Activated CD4-positive, CD25-positive, alpha-beta regulatory T cell treated with anti-CD3 and anti-CD28 coated beads, Interleukin-2, amount 50 U/mL, for 72 hours (primary cell): ENCODE results near the gene SPECC1.
"Not testable (repeated sequence)": the region's sequence is repeated elsewhere in the genome, so short reads cannot be mapped to it uniquely, and the experiment has no call there.

Experiments used
- DNase-seq: peaks from one replicate; pipeline ENCODE4 v3.0.0; 2021

The SPECC1 gene

DNA sequence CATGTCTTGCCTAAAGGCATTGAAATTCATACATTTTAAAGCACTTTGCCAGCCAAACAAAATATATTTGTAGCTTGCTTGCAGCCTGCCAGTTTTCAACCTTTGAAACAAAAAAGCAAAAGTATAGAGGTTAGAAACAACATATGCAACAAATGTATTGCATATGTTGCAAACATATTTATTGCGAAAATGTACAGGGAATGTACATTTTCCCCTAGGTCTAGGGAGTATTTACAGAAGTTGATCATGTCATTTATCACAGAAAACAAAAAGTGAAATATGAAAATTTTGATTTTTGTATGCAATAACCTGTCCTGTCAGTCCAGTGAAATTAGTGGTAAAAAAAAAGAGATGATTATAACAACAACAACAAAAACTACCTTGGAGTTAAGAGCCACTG is 171.5 kb downstream of the SPECC1 start:
- no peak for DNase-seq

DNA sequence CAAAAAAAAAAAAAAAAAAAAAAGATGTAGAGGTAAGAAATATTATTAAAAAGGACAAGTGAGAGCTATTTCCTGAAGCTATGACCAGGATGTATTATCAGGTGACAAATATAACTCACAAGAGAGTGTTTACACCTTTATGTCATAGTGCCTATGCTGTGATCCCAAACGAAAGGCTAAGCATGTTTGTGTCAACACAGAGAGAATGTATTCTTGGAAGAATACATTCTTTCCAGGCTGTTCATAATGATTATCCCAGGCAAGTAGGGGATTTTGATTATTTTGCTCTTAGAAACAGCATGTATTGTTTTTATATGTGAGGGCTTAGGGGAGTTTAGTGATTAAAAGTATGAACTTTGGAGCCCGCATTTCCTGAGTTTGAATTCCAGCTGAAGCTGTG is 175.0 kb downstream of the SPECC1 start:
- no peak for DNase-seq

DNA sequence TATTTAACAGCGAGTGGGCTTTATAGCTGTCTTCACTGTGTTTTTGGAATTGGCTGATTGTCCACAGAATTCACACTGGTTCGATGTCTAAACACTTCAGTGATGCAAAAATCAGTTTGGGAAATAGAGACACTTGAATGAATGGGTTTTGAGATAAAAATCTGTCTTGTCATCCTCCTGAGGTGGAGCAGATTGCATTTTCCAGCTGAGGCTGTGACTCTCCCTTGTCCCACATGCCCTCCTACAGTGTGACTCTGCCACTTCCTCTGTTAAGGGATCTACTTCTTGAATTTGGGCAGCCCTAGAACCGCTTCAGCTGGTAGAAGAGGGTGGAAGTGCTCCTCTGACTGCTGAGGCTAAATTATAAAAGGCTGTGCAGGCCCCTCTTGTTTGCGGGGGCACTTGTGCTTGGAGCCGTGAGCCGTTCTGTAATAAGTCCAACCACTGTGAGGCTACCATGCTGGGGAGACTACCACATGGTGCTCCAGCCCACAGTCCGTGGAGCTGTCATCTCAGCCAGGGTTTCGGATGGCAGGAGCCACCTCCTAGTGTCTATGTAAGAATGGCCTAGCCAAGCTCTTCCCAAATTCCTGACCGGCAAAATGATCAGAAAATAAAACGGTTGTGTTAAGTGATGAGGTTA is 175.9 kb downstream of the SPECC1 start:
- DNase-seq, result no peak

DNA sequence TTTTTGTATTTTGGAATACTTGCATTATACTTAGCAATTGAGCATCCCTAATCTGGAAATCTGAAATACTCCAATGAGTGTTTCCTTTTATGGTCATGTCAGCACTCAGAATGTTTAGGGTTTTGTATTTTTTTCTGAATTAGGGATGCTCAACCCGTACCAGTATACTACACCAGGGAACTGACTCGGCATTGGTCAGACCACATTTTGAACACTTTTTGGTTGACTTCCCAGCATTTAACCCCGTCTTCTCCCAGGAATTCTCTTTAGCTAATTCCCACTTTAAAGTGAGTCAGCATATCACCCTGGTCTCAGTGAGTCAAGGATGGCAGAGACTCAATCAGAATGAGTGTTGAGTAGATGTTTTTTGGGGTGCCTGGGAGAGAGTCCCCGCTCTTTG is 177.9 kb downstream of the SPECC1 start:
- DNase-seq, result no peak

DNA sequence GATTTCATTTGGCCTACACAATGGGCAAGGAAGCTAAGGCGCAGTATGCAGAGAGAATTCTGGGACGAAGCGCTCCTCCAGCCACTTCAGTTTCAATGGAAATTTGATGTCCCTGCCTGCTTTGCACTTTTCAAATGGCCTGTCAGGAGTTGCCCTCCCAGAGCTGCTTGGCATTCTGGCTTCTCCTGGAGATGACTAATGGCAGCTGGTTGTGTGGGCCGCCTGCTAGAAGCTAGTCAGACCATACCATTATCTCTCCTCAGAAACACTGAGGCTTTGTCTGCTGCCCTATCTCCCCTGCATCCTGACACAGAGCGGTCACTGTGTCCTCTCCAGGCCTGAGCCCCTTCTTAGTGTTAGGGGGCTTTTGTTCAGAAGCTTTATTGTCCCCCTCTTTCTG is 180.1 kb downstream of the SPECC1 start:
- DNase-seq, result no peak

DNA sequence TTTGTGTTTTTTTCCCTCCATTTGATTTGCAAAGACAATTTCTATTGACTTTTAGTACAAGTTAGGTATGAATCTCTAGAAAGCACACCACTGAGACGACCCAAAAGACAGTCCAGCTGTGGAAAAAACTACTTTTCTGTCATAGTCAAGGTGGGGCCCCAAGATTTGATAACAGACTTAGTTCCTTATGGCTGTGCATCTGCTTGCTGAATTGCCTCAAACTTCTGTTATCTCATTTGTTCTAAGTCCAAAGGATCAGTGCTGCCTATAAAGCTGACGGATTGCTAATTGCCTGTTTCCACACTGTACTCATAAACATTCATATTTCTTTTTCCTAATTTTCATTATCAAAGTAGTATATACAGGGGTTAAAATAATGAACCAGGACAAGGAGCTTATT is 180.8 kb downstream of the SPECC1 start:
- DNase-seq, result no peak

DNA sequence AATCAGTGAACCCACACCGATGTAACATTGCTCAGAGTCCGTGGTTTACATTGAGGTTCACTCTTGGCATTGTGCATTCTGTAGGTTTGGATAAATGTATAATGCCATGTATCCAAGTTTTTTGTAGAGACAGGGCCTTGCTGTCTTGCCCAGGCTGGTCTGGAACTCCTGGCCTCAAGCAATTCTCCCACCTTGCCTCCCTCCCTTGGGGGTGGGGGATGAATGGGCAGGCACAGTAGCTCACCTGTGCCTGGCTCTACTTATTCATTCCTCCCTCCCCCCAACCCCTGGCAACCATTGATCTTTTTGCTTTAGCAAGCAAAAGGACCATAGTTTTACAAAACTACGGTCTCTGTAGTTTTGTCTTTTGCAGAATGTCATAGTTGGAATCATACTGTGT is 181.4 kb downstream of the SPECC1 start:
- no peak for DNase-seq

DNA sequence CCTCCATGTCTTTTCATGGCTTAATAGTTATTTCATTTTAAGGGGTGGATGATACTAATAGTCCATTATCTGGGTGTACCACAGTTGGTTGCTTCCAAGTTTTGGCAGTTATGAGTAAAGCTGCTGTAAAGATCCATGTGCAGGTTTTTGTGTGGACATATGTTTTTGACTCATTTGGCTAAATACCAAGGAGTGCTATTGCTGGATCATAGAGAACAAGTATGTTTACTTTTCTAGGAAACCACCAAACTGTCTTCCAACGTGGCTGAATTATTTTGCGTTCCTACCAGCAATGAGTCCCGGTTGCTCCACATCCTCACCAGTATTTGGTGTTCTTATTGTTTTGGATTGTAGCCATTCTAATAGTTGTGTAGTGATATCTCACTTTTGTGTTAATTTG is 181.9 kb downstream of the SPECC1 start:
- no peak for DNase-seq

DNA sequence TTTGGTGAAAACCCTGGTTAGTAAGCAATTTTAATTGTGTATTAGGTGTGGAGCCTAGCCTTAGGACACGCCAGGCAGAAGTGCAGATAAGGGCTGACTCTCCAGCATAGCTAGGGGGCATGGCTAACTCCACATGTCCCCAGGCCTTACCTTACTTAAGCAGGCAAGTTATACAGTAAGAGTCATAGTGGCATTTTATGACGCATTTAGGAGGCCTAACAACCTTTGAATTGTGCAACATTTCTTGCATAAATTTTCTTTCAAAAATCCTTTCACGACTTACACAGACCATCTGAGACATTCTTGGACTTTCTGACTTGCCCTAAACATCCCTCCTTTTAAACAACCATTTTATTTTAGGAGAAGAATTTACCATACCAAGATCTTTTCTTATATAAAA is 187.1 kb downstream of the SPECC1 start:
- DNase-seq, result not testable (repeated sequence)

DNA sequence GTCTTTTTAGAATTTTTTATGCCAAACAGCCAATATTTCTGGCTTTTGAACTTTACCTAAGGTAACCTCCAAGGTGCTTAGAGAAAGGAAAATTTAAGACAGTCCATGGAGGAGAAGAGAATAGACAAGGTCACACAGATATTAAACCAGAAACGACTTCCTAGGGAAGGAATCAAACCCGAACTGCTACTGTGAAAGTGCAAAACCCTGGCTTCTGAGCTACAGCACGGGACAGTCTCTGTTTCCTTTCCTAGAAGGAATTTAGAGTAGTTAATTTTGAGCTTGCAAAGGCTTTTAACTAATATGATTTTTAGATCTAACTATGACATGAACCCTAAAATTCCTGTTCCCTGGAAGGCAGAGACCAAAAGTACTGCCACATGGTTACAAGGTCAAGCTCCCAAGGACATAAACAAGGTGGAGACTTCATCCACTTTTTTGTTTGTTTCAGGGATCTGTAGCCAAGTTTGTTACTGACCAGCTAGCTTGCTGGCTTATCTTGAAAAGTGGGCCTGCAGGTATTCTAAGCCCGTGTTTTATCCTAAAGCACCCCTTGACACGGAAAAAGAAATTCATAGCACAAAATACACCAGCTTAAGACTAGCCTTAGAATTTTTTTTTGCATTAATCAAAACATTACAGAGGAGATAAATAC is 188.2 kb downstream of the SPECC1 start:
- DNase-seq, result no peak

DNA sequence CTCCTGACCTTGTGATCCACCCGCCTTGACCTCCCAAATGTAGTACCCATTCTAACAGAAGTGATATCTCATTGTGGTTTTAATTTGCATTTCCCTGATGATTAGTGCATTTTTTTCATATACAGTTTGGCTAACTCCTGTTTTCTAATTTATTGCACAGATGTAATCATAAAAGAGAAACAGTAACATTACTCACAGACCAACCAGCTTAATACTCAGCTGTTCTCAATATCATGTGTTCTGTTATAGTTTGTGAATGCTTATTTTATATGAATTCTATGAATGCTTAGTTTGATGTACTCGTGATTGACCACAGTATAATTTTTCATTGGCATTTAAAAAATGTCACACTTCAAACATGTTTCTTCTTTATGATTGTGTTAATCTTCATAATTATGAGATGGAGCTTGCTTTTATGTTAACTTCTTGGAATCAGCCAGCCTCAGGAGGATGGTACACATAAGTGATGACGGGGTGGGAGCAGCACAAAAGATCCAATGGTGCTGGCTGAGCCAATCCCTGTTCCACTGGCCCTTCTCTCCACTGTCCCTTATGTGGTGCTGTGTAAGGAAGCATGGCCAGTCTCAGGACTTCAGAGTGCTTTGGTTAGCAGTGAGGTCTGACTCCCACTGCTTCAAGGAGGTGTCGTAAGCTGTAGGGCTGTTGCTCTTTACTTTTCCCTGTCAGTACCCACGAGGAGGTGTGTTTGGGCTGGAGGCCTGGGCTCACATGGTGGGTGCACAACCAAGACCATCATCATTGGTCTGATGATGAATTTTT is 191.0 kb downstream of the SPECC1 start:
- DNase-seq, result no peak

DNA sequence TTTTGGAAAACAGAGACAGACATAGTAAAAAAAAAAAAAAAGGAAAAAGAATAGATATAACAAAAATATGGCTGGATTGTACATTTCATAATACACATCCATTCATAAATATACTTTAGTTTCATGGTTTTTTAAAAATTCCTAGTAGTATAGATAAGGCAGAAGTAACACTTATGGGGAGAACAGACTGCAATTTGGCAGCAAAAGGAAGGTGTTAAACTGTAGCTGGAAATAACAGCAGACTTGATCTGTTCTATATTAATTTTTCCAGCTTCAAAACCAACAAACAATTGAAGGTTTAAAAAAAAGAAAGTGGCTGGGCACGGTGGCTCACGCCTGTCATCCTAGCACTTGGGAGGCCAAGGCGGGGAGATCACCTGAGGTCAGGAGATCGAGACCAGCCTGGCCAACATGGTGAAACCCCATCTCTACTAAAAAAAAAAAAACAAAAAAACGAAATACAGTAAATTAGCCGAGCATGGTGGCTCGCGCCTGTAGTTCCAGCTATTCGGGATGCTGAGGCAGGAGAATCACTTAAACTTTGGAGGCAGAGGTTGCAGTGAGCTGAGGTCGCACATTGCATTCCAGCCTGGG is 191.8 kb downstream of the SPECC1 start:
- no peak for DNase-seq

DNA sequence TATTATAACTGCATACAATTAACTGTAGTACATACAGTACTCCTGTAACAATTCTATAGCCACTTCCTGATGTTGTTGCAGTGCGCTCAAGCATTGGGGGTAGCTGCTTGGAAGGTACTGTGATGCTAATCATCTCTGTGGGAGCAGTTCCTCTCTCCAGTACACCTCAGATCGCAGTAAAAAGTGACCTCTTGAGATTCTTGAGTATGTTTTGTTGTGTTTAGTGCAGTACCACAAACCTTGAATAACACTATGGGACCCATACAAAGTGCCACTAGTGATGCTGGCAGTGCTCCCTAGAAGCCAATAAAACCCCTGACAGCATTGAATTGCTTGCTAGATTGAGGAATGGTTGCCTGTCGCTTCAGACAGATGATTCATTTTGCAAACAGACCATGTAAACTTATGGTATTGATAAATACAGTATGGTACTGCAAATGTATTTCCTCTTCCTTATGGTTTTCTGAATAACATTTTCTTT is 193.0 kb downstream of the SPECC1 start:
- DNase-seq, result no peak

DNA sequence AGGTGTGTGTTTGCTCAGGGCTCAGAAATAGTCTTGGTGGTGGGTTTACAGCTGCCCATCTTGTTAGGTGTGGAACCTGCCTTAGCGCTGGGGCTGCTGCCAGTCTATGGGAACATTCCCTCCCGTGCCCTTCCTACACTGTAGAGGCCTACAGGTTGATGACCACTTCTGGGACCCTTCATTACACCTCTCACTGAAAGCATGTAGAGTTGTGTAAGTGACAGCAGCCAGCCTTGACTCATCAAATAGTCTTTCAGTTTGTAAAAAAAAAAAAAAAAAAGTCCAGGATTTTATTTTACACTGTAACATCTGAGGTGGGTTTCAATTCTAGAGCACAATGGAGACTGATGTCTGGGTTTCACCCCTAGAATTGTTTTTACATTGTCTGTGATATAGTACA is 193.9 kb downstream of the SPECC1 start:
- DNase-seq, result no peak

DNA sequence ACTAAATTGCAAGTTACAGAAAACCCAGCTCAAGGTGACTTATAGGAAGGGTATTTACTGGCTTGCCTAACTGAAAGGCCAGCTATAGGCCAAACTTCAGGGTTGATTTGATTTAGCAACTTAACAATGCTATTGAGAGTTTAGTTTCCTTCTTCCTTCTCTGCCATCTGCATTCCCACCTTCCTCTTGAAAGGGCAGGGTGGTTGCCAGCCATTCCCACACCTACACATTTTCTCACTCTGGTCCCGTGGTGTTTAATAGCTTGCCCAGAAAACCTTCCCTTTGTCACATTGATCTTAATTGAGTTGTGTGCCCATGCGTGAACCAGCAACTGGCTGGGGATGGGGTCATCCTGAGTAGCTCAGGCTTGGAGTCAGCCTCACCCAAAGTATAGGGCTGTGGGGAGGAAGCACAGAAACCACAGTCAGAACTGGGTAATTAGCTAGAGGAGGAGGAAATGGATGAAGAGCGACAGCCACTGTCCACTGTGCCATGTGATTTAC is 194.7 kb downstream of the SPECC1 start:
- no peak for DNase-seq

DNA sequence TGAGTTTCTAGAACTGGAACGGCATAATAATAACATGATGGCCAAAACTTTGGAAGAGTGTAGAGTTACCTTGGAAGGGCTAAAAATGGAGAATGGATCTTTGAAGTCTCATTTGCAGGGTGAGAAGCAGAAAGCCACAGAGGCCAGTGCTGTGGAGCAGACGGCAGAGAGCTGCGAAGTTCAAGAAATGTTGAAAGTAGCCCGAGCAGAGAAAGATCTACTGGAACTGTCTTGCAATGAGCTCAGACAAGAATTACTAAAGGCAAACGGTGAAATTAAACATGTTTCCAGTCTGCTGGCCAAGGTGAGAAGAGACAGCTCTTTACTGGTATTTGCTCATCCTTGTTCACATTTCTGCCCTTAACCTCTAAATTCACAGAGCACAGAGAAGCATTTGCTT is 196.4 kb downstream of the SPECC1 start:
- no peak for DNase-seq

DNA sequence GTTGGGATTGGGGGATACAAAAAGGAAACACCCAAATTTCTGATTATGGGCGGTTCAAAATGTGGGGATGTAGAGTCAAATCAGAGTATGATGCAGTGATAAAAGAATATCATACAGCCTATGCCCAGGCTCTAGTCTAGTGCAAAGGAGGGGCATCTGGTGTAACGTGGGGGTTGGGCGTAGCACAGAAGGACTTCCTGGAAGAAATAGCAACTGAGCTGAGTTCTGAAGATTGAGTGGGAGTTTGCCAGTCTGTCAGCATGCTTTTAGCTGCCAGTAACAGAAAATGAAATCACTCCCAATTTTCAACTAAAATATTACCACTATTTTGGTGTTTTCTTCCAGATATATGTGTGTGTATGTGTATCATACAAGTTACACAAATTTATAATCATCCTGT is 196.9 kb downstream of the SPECC1 start:
- no peak for DNase-seq

DNA sequence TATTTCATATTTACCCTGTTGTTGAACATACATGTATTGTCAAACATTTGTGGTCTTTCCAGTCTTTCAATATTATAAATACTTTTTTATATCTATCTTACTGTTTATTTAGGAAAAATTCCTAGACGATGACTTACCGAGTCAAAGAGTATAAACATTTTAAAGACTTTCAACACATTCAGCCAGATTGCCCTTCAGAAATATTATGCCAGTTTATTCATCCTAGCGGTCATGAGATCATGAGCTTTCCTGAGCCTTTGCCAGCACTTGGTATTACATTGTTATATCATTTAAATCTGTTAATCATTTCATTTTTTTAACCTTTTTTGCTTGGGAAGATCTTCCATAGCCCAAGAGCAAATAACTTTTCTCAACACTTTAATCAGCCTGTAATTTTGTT is 197.4 kb downstream of the SPECC1 start:
- DNase-seq, result no peak

DNA sequence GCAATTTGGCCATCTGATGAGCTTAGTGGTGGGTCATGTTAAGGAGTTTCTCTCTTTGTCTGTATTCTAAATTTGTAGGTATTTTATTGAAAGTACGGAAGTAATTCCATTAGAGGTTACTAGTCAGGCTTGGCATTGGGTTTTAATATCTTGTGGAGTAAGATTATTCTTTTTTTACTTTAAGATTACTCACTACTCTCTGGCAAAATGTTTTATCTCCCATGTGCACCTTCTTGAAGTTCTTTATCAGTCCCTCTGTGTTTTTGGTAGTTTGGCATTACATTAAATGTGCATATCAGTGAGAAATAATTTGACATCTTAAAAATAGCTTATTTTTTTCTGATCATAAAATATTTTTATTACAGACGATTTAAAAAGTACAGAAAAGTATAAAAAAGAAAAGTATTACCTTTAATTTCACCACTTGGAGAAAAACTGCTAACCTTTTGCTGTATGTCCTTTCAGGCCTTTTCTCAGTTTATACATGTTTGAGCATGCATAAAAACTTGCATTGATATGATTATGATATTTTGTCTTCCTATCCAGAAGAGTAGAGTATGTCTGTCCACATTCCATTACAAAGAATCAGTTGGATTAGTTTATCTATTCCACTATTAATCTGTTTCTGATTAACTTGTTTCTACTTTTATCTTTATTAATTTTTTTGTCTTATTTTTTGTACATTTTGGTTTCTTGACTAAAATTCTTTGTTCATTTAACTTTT is 198.3 kb downstream of the SPECC1 start:
- DNase-seq, result no peak

DNA sequence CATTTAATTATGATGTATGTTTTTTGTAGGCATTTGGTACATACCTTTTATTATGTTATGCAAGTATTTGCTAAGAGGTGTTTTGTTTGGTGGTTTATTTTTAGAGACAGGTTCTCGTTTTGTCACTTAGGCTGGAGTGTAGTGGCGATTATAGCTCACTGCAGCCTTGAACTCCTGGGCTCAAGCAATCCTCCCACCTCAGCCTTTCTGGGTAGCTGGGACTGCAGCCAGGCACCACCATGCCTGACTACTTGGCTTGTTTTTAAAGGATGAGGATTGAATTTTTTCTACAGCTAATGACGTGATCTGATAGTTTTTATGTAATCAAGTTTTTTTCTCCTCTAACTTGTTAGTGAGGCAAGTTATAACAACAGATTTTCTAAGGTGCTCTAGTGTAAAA is 199.6 kb downstream of the SPECC1 start:
- DNase-seq, result no peak

DNA sequence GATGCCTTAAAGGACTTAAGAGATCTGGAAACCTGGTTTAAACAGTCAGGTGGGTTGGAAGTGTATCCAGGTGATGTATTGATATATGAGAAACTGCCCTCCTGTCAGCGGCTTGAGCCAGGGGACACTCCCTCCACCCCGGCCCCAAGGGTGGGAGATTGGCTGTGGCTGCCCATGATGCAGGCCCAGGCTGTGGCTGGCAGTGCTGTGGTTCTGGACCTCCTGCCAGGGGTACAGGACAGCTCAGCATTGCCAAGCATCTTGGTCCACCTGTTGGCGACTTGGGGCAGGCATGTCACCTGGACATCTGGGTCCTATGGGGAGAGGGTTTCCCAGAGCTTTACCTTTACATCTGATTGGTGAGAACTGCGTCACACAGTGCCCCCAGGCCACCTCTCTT is 201.0 kb downstream of the SPECC1 start:
- no peak for DNase-seq

DNA sequence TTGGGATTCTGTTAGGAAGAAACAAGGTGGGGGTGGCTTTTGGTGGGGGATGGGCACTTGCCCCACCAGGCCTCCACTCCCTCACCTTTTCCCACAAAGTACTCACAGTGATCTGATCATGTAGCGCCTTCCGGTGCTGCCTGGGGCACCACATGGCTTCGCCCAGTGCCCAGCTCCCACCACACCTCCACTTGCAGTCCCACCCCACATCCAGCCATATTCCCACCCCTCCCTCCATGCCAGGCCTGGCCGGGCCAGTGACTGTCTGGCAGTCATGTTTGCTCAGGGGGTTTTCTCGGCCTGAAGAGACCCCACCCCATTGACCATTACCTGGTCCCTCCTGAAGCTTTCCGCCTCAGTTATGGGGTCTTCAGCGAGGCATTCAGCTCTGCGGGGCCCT is 201.5 kb downstream of the SPECC1 start:
- no peak for DNase-seq

DNA sequence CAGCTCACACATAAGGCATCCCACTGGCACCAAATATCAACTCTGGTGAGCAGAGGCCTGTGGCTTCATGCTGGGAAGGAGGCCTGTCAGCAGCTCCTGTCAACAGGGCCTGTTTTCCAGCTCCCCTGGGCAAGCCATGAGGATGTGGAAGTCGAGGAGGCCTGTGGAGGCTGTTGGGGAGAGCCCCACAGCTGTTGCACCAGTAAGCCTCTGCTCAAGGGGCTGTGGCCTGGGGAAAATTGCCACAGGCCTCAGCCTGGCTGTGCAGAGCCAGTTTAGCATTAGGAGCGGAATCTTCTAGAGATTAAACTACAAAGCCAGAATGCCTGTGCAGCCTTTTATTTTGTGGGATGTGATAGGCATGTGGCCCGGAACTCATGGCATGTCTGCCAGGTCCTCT is 202.1 kb downstream of the SPECC1 start:
- no peak for DNase-seq
